HEK293 (cell line): ENCODE measurements around the gene ZNF552.
A peak's percentile ranks its signal among the peaks of the same experiment; 100 is the strongest.

Experiments
- CTCF ChIA-PET: fragments of 350-600 bp; formaldehyde crosslinking; extraction: SDS; loops from one replicate; lab custom pipeline; 2021; ENCODE audit warnings: antibody characterized with exemption; lab: Yijun Ruan, JAX
- POLR2A ChIA-PET: fragments of 300-600 bp; formaldehyde crosslinking; extraction: SDS; loops from one replicate; lab custom pipeline; 2020; ENCODE audit warnings: antibody characterized with exemption, inconsistent platforms; lab: Yijun Ruan, JAX
- H3K27ac ChIP-seq: fragments of 200-500 bp; sonication (Bioruptor generic); 2 replicates; pipeline ENCODE4 v1.5.1; 2014; ENCODE audit warnings: low read depth, low read length, control low read depth, inconsistent platforms; ENCODE audit errors: extremely low read depth
- H3K36me3 ChIP-seq, 2 experiments: fragments of 200-500 bp in 1 of 2; sonication (Bioruptor generic) in 1 of 2; 1 replicate in 1 of 2; 2 replicates in 1 of 2; pipeline ENCODE4 v1.5.1; 2014 to 2017; ENCODE audit warnings: inconsistent platforms in 2 of 2, low read length in 2 of 2; ENCODE audit not compliant: control insufficient read depth in 2 of 2, insufficient read depth in 1 of 2
- H3K4me1 ChIP-seq: fragments of 200-500 bp; sonication (Bioruptor generic); 2 replicates; pipeline ENCODE4 v1.5.1; 2014; ENCODE audit warnings: mild to moderate bottlenecking, low read length, inconsistent platforms; ENCODE audit not compliant: control insufficient read depth, insufficient read depth
- H3K4me3 ChIP-seq: 2 replicates; pipeline ENCODE4 v1.5.1; 2011; ENCODE audit warnings: low read depth, mild to moderate bottlenecking, control low read depth, low read length, moderate library complexity
- H3K9me3 ChIP-seq: fragments of 200-500 bp; sonication (Bioruptor generic); 2 replicates; pipeline ENCODE4 v1.5.1; 2014; ENCODE audit warnings: low read depth, low read length, inconsistent platforms; ENCODE audit not compliant: control insufficient read depth, insufficient read depth
- GLIS2 ChIP-seq: fragments of 450-650 bp; formaldehyde crosslinking; IDR thresholded peaks from 2 replicates; pipeline ENCODE4 v1.5.1; 2016; ENCODE audit warnings: missing biosample characterization, missing genetic modification characterization
- HOXC10 ChIP-seq: sonication (generic); formaldehyde crosslinking; IDR thresholded peaks from 2 replicates; pipeline ENCODE4 v1.8.1; 2023; ENCODE audit warnings: mild to moderate bottlenecking, missing genetic modification reagents
- HOXD13 ChIP-seq: sonication (generic); formaldehyde crosslinking; IDR thresholded peaks from 2 replicates; pipeline ENCODE4 v1.8.0; 2022; ENCODE audit warnings: missing genetic modification reagents, borderline replicate concordance
- KLF1 ChIP-seq: fragments of 450-650 bp; formaldehyde crosslinking; IDR thresholded peaks from 2 replicates; pipeline ENCODE4 v1.5.1; 2016; ENCODE audit warnings: missing biosample characterization, missing genetic modification characterization
- SP2 ChIP-seq: fragments of 450-650 bp; formaldehyde crosslinking; IDR thresholded peaks from 2 replicates; pipeline ENCODE4 v1.5.1; 2016; ENCODE audit warnings: missing biosample characterization, missing genetic modification characterization
- YY2 ChIP-seq: fragments of 450-650 bp; formaldehyde crosslinking; IDR thresholded peaks from 2 replicates; pipeline ENCODE4 v1.5.1; 2016; ENCODE audit warnings: missing biosample characterization, missing genetic modification characterization
- ZBTB17 ChIP-seq: fragments of 450-650 bp; formaldehyde crosslinking; IDR thresholded peaks from 2 replicates; pipeline ENCODE4 v1.5.1; 2016; ENCODE audit warnings: missing biosample characterization, missing genetic modification characterization
- ZBTB20 ChIP-seq: fragments of 450-650 bp; formaldehyde crosslinking; IDR thresholded peaks from 2 replicates; pipeline ENCODE4 v1.5.1; 2016; ENCODE audit warnings: missing biosample characterization, missing genetic modification characterization
- ZBTB21 ChIP-seq: fragments of 450-650 bp; formaldehyde crosslinking; IDR thresholded peaks from 2 replicates; pipeline ENCODE4 v1.5.1; 2017; ENCODE audit warnings: missing biosample characterization, missing genetic modification characterization
- ZNF19 ChIP-seq: fragments of 450-650 bp; formaldehyde crosslinking; IDR thresholded peaks from 2 replicates; pipeline ENCODE4; 2016; ENCODE audit warnings: missing biosample characterization, missing genetic modification characterization, low read depth
- ZNF248 ChIP-seq: fragments of 450-650 bp; formaldehyde crosslinking; IDR thresholded peaks from 2 replicates; pipeline ENCODE4 v1.5.1; 2017; ENCODE audit warnings: missing biosample characterization, missing genetic modification characterization
- ZNF302 ChIP-seq: fragments of 450-650 bp; formaldehyde crosslinking; IDR thresholded peaks from 2 replicates; pipeline ENCODE4 v1.5.1; 2016; ENCODE audit warnings: missing biosample characterization, missing genetic modification characterization, low read depth
- ZNF335 ChIP-seq: fragments of 450-650 bp; formaldehyde crosslinking; conservative IDR thresholded peaks from 2 replicates; pipeline ENCODE4 v1.5.1; 2016; ENCODE audit warnings: missing biosample characterization, missing genetic modification characterization
- ZNF561 ChIP-seq: fragments of 450-650 bp; IDR thresholded peaks from 2 replicates; pipeline ENCODE4 v1.5.1; 2018; ENCODE audit warnings: missing biosample characterization, missing genetic modification characterization, borderline replicate concordance
- ZNF660 ChIP-seq: fragments of 450-650 bp; IDR thresholded peaks from 2 replicates; pipeline ENCODE4 v1.5.1; 2018; ENCODE audit warnings: missing biosample characterization, mild to moderate bottlenecking, missing genetic modification characterization
- ZNF664 ChIP-seq: fragments of 450-650 bp; formaldehyde crosslinking; IDR thresholded peaks from 2 replicates; pipeline ENCODE4 v1.5.1; 2016; ENCODE audit warnings: missing biosample characterization, missing genetic modification characterization
- ZXDB ChIP-seq: fragments of 450-650 bp; formaldehyde crosslinking; IDR thresholded peaks from 2 replicates; pipeline ENCODE4 v1.5.1; 2016; ENCODE audit warnings: missing biosample characterization, missing genetic modification characterization
- TF ChIP-seq, protein P1 (sequence below): fragments of 450-650 bp; formaldehyde crosslinking; IDR thresholded peaks from 2 replicates; pipeline ENCODE4 v1.5.1; 2016; ENCODE audit warnings: missing biosample characterization, missing genetic modification characterization
- TF ChIP-seq, protein P2 (sequence below): fragments of 450-650 bp; formaldehyde crosslinking; IDR thresholded peaks from 2 replicates; pipeline ENCODE4 v1.5.1; 2016; ENCODE audit warnings: missing biosample characterization, missing genetic modification characterization
- TF ChIP-seq, protein P3 (sequence below): sonication (generic); formaldehyde crosslinking; IDR thresholded peaks from 2 replicates; pipeline ENCODE4 v1.8.1; 2022; ENCODE audit warnings: mild to moderate bottlenecking, moderate library complexity, missing genetic modification reagents
- TF ChIP-seq, protein P4 (sequence below): fragments of 450-650 bp; formaldehyde crosslinking; IDR thresholded peaks from 2 replicates; pipeline ENCODE4 v1.5.1; 2016; ENCODE audit warnings: missing biosample characterization, missing genetic modification characterization
- TF ChIP-seq, protein P5 (sequence below): IDR thresholded peaks from 2 replicates; pipeline ENCODE4 v1.6.1; 2011; ENCODE audit warnings: mild to moderate bottlenecking, low read depth, low read length, borderline replicate concordance
- TF ChIP-seq, protein P6 (sequence below): fragments of 450-650 bp; formaldehyde crosslinking; conservative IDR thresholded peaks from 2 replicates; pipeline ENCODE4 v1.5.1; 2016; ENCODE audit warnings: low read depth, missing biosample characterization, missing genetic modification characterization

Gene ZNF552

DNA sequence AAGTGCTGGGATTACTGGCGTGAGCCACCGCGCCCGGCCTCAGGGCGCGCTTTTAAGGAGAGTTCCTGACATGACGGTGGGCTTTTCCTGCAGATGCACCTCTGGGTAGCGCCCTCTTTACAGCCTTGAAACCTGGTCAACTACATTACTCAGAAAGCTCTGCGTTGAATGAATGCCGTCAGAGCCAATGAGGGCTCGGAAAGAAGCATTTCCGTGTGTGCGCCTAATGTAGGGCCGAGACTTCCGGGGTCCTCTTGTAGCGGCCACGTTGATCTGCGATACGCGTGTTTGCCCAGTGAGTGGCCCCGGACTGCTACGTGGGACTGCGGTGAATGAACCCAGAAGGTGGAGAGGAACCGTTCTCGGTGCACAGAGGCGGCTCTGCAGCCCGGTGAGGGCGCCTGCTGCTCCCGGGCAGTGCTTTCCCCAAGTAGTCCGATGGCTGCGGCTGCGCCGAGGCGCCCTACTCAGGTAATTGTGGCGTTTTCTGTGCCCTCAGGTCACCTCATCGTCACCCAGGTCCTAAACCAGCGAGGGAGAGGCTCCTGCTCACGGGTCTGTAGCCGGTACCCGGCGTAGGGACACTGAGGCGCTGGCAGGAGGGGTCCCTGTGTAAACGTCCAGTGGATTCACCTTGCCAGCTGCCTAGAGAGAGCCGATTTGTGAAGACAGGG, 4.9 kb upstream of the ZNF552 start:
- Histone ChIP-seq H3K4me3 (peak overlapping the region; percentile 97), H3K4me1 (peaks cover 2% of the 10 kb centered on the region; the same call in 1 of the 2 replicates), H3K9me3 (no peaks in the 10 kb centered on the region), H3K27ac (peak overlapping the region; percentile 83), H3K36me3 (peaks cover 8 to 29% of the 10 kb centered on the region in 2 experiments; a peak in 2 of 3 replicates)
- CTCF ChIA-PET = interaction anchor here (0.6 to 0.8 kb wide), 3 partner anchors 30 to 196 kb away, joined by 3 read pairs; partner anchors contain the start of gene ZNF587
- POLR2A ChIA-PET = interaction anchor here (0.6 to 1.8 kb wide), 13 partner anchors 12 to 331 kb away, joined by 3 to 10 read pairs (median 7); partner anchors contain the start of genes ZNF329, ZNF417, ZNF551 and ZNF587
- TF ChIP-seq GLIS2 (tag by site-specific recombination) (no peak), KLF1 (tag by site-specific recombination) (peak; percentile 46), ZNF19 (tag by site-specific recombination) (no peak), ZXDB (tag by site-specific recombination) (peak; percentile 85), ZNF302 (tag by site-specific recombination) (no peak), ZNF664 (tag by site-specific recombination) (0 out of 2 replicates have a peak, but pooled peaks have one; percentile 10), ZBTB17 (tag by site-specific recombination) (no peak; the same call in 1 of the 2 replicates), YY2 (tag by site-specific recombination) (peak; percentile 53; the same call in 1 of the 2 replicates), SP2 (tag by site-specific recombination) (peak; percentile 88), ZNF248 (no peak), ZNF660 (tag by site-specific recombination) (peak; percentile 80), ZNF561 (tag by site-specific recombination) (peak; percentile 92), HOXC10 (CRISPR knock-in tag) (peak; percentile 96), HOXD13 (CRISPR knock-in tag) (0 out of 2 replicates have a peak, but pooled peaks have one; percentile 9), ZBTB20 (peak; percentile 62; the same call in 1 of the 2 replicates), ZNF335 (peak; percentile 98), ZBTB21 (tag by site-specific recombination) (0 out of 2 replicates have a peak, but pooled peaks have one; percentile 12)
- TF ChIP-seq, protein P1, sequence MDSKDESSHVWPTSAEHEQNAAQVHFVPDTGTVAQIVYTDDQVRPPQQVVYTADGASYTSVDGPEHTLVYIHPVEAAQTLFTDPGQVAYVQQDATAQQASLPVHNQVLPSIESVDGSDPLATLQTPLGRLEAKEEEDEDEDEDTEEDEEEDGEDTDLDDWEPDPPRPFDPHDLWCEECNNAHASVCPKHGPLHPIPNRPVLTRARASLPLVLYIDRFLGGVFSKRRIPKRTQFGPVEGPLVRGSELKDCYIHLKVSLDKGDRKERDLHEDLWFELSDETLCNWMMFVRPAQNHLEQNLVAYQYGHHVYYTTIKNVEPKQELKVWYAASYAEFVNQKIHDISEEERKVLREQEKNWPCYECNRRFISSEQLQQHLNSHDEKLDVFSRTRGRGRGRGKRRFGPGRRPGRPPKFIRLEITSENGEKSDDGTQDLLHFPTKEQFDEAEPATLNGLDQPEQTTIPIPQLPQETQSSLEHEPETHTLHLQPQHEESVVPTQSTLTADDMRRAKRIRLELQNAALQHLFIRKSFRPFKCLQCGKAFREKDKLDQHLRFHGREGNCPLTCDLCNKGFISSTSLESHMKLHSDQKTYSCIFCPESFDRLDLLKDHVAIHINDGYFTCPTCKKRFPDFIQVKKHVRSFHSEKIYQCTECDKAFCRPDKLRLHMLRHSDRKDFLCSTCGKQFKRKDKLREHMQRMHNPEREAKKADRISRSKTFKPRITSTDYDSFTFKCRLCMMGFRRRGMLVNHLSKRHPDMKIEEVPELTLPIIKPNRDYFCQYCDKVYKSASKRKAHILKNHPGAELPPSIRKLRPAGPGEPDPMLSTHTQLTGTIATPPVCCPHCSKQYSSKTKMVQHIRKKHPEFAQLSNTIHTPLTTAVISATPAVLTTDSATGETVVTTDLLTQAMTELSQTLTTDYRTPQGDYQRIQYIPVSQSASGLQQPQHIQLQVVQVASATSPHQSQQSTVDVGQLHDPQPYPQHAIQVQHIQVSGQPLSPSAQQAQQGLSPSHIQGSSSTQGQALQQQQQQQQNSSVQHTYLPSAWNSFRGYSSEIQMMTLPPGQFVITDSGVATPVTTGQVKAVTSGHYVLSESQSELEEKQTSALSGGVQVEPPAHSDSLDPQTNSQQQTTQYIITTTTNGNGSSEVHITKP (tag by site-specific recombination) = peak; percentile 69
- TF ChIP-seq, protein P2, sequence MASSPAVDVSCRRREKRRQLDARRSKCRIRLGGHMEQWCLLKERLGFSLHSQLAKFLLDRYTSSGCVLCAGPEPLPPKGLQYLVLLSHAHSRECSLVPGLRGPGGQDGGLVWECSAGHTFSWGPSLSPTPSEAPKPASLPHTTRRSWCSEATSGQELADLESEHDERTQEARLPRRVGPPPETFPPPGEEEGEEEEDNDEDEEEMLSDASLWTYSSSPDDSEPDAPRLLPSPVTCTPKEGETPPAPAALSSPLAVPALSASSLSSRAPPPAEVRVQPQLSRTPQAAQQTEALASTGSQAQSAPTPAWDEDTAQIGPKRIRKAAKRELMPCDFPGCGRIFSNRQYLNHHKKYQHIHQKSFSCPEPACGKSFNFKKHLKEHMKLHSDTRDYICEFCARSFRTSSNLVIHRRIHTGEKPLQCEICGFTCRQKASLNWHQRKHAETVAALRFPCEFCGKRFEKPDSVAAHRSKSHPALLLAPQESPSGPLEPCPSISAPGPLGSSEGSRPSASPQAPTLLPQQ (tag by site-specific recombination) = peak; percentile 70
- TF ChIP-seq, protein P3, sequence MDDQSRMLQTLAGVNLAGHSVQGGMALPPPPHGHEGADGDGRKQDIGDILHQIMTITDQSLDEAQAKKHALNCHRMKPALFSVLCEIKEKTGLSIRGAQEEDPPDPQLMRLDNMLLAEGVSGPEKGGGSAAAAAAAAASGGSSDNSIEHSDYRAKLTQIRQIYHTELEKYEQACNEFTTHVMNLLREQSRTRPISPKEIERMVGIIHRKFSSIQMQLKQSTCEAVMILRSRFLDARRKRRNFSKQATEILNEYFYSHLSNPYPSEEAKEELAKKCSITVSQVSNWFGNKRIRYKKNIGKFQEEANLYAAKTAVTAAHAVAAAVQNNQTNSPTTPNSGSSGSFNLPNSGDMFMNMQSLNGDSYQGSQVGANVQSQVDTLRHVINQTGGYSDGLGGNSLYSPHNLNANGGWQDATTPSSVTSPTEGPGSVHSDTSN (CRISPR knock-in tag) = peak; percentile 99
- TF ChIP-seq, protein P4, sequence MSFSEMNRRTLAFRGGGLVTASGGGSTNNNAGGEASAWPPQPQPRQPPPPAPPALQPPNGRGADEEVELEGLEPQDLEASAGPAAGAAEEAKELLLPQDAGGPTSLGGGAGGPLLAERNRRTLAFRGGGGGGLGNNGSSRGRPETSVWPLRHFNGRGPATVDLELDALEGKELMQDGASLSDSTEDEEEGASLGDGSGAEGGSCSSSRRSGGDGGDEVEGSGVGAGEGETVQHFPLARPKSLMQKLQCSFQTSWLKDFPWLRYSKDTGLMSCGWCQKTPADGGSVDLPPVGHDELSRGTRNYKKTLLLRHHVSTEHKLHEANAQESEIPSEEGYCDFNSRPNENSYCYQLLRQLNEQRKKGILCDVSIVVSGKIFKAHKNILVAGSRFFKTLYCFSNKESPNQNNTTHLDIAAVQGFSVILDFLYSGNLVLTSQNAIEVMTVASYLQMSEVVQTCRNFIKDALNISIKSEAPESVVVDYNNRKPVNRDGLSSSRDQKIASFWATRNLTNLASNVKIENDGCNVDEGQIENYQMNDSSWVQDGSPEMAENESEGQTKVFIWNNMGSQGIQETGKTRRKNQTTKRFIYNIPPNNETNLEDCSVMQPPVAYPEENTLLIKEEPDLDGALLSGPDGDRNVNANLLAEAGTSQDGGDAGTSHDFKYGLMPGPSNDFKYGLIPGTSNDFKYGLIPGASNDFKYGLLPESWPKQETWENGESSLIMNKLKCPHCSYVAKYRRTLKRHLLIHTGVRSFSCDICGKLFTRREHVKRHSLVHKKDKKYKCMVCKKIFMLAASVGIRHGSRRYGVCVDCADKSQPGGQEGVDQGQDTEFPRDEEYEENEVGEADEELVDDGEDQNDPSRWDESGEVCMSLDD (tag by site-specific recombination) = 0 out of 2 replicates have a peak, but pooled peaks have one; percentile 12
- TF ChIP-seq, protein P5, sequence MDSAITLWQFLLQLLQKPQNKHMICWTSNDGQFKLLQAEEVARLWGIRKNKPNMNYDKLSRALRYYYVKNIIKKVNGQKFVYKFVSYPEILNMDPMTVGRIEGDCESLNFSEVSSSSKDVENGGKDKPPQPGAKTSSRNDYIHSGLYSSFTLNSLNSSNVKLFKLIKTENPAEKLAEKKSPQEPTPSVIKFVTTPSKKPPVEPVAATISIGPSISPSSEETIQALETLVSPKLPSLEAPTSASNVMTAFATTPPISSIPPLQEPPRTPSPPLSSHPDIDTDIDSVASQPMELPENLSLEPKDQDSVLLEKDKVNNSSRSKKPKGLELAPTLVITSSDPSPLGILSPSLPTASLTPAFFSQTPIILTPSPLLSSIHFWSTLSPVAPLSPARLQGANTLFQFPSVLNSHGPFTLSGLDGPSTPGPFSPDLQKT = no peak
- TF ChIP-seq, protein P6, sequence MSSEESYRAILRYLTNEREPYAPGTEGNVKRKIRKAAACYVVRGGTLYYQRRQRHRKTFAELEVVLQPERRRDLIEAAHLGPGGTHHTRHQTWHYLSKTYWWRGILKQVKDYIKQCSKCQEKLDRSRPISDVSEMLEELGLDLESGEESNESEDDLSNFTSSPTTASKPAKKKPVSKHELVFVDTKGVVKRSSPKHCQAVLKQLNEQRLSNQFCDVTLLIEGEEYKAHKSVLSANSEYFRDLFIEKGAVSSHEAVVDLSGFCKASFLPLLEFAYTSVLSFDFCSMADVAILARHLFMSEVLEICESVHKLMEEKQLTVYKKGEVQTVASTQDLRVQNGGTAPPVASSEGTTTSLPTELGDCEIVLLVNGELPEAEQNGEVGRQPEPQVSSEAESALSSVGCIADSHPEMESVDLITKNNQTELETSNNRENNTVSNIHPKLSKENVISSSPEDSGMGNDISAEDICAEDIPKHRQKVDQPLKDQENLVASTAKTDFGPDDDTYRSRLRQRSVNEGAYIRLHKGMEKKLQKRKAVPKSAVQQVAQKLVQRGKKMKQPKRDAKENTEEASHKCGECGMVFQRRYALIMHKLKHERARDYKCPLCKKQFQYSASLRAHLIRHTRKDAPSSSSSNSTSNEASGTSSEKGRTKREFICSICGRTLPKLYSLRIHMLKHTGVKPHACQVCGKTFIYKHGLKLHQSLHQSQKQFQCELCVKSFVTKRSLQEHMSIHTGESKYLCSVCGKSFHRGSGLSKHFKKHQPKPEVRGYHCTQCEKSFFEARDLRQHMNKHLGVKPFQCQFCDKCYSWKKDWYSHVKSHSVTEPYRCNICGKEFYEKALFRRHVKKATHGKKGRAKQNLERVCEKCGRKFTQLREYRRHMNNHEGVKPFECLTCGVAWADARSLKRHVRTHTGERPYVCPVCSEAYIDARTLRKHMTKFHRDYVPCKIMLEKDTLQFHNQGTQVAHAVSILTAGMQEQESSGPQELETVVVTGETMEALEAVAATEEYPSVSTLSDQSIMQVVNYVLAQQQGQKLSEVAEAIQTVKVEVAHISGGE (tag by site-specific recombination) = peak; percentile 96
